ENCODE results near the gene EPB41.

The EPB41 gene

DNA sequence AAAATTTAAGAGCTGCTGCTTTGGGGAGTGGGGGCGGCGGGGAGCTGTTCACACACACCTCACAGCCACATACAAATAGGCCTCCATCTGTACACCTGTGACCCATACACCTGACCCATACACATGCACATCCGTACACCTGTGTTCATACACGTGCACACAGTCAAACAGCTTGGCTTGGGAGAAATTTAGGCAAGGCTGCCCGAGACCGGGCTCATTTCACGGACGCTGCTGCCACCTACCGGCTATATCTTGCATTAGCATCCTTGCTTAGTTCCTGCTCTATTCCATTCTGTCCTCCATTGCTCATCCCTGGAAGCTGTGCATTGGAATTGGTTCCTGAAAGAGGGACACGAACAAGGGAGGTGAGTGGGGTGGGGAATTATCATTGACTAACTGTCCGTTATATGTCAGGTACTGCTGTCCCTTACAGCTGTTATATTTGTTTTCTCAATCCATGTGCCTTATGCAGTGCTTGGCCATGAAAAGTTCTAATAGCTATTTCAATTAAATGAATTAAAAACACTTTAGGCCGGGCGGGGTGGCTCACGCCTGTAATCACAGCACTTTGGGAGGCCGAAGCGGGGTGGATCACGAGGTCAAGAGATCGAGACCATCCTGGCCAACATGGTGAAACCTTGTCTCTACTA is 37.1 kb upstream of the EPB41 start:
- TF ChIP-seq, protein P1, sequence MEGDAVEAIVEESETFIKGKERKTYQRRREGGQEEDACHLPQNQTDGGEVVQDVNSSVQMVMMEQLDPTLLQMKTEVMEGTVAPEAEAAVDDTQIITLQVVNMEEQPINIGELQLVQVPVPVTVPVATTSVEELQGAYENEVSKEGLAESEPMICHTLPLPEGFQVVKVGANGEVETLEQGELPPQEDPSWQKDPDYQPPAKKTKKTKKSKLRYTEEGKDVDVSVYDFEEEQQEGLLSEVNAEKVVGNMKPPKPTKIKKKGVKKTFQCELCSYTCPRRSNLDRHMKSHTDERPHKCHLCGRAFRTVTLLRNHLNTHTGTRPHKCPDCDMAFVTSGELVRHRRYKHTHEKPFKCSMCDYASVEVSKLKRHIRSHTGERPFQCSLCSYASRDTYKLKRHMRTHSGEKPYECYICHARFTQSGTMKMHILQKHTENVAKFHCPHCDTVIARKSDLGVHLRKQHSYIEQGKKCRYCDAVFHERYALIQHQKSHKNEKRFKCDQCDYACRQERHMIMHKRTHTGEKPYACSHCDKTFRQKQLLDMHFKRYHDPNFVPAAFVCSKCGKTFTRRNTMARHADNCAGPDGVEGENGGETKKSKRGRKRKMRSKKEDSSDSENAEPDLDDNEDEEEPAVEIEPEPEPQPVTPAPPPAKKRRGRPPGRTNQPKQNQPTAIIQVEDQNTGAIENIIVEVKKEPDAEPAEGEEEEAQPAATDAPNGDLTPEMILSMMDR (IDR thresholded peaks at IDR 0.05; ENCODE audit: control insufficient read depth, insufficient read depth, low read depth, low read length, missing control alignments): peak; percentile 90
- no peak overlapping the region for H3K4me3 ChIP-seq (ENCODE audit: control insufficient read depth, low read depth, low read length)
- DNase-seq (ENCODE audit: low read depth): peak; percentile 16

DNA sequence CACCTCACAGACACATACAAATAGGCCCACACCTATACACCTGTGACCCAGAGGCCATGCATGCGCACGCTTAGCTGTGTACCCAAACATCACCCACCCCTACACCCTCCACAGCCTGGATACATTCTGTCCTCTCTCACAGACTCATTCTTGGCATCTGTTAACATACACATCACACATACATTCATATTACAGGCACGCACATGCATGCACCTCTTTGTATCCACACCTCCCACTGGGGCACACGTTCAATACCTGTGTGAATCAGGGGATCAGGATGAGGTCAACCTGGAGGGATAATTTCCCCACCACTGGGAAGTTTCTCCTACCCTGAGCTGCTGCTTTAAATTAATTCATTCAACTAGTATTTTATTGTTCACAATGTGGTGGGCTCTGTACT is 35.6 kb upstream of the EPB41 start:
- H3K4me3 ChIP-seq (ENCODE audit: control insufficient read depth, low read depth, low read length): no peak overlapping the region
- no peak for DNase-seq (ENCODE audit: low read depth)
- TF ChIP-seq, protein P1 (IDR thresholded peaks at IDR 0.05; ENCODE audit: control insufficient read depth, insufficient read depth, low read depth, low read length, missing control alignments): no peak

DNA sequence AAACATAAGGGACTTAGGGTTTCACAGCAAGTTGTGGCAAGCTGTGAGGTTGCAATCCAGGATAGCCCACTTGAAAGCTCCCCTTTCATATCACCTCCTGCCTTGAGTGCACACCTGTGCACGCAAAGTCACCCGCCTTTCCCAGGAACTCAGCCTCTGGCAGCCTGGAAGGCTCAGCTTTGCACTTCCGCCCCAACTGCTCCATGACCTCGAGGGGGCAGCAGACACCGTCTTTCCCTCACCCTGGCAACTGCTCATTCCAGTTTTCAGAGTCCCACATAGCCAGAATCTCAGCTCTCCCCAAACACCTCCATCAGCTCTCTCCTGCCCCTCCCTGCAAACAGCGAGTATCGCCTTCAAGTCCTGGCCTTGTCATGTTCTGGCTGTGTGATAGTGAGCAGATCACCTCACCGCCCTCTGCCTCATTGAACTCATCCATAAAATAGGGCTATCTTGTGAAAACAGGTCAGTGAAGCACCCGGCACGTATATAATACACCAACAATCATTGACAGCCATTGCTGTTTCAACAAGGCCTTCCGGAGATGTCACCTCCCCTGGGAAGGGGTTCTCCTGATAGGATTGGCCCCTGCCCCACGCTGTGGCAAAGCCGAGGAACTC is 32.2 kb upstream of the EPB41 start:
- no peak overlapping the region for H3K4me3 ChIP-seq (ENCODE audit: control insufficient read depth, low read depth, low read length)
- TF ChIP-seq, protein P1 (IDR thresholded peaks at IDR 0.05; ENCODE audit: control insufficient read depth, insufficient read depth, low read depth, low read length, missing control alignments): peak; percentile 96
- peak; percentile 52 for DNase-seq (ENCODE audit: low read depth)

GRCh38 chr1:28883242-28883616 is 31.1 kb upstream of the EPB41 start:
- TF ChIP-seq, protein P1 (IDR thresholded peaks at IDR 0.05; ENCODE audit: control insufficient read depth, insufficient read depth, low read depth, low read length, missing control alignments): no peak
- H3K4me3 ChIP-seq (ENCODE audit: control insufficient read depth, low read depth, low read length): no peak overlapping the region
- DNase-seq (ENCODE audit: low read depth): no peak

DNA sequence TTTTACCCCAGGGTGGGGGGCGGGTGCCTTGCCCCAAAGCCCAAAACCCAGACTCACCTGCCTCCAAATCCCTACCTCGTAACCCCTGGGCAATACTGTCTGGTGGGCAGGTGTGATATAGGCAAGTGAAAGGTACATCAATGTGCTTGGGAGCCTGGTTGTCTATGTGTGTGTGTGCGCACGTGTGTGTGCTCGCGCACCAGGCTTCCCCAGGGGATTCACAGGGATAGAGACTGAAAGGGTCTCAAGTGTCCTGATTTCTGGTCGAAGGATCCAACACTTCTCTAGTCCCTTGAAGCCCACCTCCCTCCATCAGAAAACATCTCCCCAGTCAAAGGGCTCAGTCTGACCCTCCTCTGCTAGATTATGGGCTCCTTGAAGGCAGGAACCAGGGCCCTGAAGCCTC is 28.9 kb upstream of the EPB41 start:
- H3K4me3 ChIP-seq (ENCODE audit: control insufficient read depth, low read depth, low read length): no peak overlapping the region
- DNase-seq (ENCODE audit: low read depth): no peak
- TF ChIP-seq, protein P1 (IDR thresholded peaks at IDR 0.05; ENCODE audit: control insufficient read depth, insufficient read depth, low read depth, low read length, missing control alignments): no peak

DNA sequence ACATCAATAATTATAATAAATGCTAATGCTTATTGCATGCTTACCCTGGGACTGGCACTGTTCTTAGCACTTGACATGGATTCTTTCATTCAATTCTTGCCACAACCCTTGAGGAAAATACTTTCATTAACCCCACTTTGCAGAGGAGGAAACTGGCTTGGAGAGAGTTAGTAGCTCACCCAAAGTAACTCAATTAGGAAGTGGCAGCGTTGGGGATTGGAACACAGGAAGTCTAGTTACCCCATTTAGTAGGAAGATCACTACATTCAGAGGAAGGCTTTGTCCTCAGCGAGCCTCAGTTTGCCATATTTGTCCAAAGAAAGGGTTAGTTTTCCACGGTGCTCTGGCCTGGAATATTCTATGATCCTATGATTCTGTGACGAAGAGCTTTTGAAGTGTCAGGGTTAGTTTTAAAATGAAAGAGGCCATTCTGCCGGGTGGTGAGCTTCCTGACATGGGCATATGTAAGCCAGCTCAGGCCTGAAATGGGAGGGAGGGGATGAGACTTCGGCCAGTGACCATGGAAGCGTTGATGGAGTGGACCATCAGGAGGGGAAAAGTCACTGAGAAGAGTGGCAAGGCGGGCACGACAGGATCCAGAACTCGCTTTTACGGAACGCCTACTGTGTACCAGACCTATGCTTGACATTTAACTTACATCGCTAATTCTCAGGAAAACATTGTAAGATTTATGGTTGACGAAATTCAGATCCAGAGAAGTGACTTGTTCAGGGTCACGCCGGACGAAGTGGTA is 28.2 kb upstream of the EPB41 start:
- TF ChIP-seq, protein P1 (IDR thresholded peaks at IDR 0.05; ENCODE audit: control insufficient read depth, insufficient read depth, low read depth, low read length, missing control alignments): no peak
- DNase-seq (ENCODE audit: low read depth): no peak
- H3K4me3 ChIP-seq (ENCODE audit: control insufficient read depth, low read depth, low read length): no peak overlapping the region

Measured in AG09309 (cell line).